GM13977 (cell line): Measurements from ENCODE around the gene ADCY10.

Source experiments
- DNase-seq: peaks from one replicate; pipeline ENCODE4 v3.0.0; 2012; ENCODE audit warnings: low spot score
- in situ Hi-C: fragments of 300-500 bp; cut with MboI; formaldehyde crosslinking; loops from one replicate; pipeline ENCODE4 v1.12.0; 2022; ENCODE audit warnings: low sequenced_read_pairs, low pct_unique_long_range_greater_than_20kb, mixed read lengths, inconsistent platforms; ENCODE audit not compliant: unreplicated experiment
- TF ChIP-seq, protein P1 (sequence below): IDR thresholded peaks from 2 replicates; pipeline ENCODE4 v1.5.1; 2012; ENCODE audit warnings: mild to moderate bottlenecking, control low read depth; ENCODE audit not compliant: insufficient read depth; ENCODE audit errors: extremely low read depth, missing control alignments

ADCY10 gene

GRCh38 chr1:167856711-167857418 is 57.1 kb downstream of the ADCY10 start:
- in situ Hi-C loops, result no loop called here

GRCh38 chr1:167854184-167854583 is 59.8 kb downstream of the ADCY10 start:
- DNase-seq, result no peak
- TF ChIP-seq, protein P1, sequence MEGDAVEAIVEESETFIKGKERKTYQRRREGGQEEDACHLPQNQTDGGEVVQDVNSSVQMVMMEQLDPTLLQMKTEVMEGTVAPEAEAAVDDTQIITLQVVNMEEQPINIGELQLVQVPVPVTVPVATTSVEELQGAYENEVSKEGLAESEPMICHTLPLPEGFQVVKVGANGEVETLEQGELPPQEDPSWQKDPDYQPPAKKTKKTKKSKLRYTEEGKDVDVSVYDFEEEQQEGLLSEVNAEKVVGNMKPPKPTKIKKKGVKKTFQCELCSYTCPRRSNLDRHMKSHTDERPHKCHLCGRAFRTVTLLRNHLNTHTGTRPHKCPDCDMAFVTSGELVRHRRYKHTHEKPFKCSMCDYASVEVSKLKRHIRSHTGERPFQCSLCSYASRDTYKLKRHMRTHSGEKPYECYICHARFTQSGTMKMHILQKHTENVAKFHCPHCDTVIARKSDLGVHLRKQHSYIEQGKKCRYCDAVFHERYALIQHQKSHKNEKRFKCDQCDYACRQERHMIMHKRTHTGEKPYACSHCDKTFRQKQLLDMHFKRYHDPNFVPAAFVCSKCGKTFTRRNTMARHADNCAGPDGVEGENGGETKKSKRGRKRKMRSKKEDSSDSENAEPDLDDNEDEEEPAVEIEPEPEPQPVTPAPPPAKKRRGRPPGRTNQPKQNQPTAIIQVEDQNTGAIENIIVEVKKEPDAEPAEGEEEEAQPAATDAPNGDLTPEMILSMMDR, result no peak
- in situ Hi-C loops, result no loop called here

More at GRCh38 chr1:167856711-167857418, 57.1 kb downstream of the ADCY10 start:
- DNase-seq, result no peak
- TF ChIP-seq, protein P1, result no peak

DNA sequence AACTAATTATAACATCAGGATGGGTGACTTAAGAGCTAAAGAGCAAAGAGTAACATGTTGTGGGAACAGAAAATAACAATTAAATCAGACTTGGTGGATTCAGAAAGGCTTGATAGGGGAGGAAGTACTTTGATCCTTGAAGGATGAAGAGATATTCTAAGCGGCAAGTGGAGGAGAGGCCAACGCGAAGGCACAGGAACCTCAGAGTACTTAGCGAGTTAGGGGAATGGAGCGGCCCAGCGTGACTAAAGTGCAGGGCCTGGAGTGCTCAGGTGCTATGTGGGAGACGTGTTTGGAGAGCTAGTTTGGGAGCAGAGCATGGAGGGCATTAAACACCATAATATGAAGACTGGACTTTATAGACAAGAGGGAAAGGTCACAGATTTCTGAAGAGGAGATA is 64.3 kb downstream of the ADCY10 start:
- no peak for DNase-seq
- in situ Hi-C loops, result no loop called here
- TF ChIP-seq, protein P1, result no peak

DNA sequence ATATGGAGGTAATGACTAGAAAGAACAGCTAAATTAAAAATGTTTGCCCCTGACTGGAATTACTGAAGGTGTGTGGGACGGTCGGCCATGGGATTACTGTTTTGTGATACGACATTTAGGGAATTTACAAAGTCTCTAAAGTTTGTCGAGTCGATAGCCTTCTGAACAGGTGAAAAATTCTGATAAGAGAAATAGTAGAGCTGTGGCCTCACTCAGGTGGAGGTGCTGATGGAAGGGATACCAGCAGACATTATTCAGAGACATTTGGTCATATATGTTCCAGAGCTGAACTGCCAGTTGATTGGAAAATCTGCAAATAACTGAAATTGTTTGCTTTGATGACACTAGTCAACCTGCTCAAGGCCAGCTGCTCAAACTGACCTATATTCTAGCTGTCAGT is 71.1 kb downstream of the ADCY10 start:
- in situ Hi-C loops, result no loop called here
- TF ChIP-seq, protein P1, result no peak
- no peak for DNase-seq

GRCh38 chr1:167841530-167841929 is 72.4 kb downstream of the ADCY10 start:
- in situ Hi-C loops, result no loop called here
- TF ChIP-seq, protein P1, result no peak
- DNase-seq, result no peak

GRCh38 chr1:167839009-167839408 is 74.9 kb downstream of the ADCY10 start:
- TF ChIP-seq, protein P1, result no peak
- no peak for DNase-seq
- in situ Hi-C loops, result no loop called here

GRCh38 chr1:167837326-167837725 is 76.6 kb downstream of the ADCY10 start:
- TF ChIP-seq, protein P1, result no peak
- in situ Hi-C loops, result no loop called here
- no peak for DNase-seq
